NCI-H2081 treated with DMSO at 0.1 percent for 48 hours (cell line): ENCODE measurements around the gene DACT3.

Experiments
- DNase-seq: peaks from one replicate; lab custom pipeline; 2025; lab: John Stamatoyannopoulos, UW

The DACT3 gene, protein sequence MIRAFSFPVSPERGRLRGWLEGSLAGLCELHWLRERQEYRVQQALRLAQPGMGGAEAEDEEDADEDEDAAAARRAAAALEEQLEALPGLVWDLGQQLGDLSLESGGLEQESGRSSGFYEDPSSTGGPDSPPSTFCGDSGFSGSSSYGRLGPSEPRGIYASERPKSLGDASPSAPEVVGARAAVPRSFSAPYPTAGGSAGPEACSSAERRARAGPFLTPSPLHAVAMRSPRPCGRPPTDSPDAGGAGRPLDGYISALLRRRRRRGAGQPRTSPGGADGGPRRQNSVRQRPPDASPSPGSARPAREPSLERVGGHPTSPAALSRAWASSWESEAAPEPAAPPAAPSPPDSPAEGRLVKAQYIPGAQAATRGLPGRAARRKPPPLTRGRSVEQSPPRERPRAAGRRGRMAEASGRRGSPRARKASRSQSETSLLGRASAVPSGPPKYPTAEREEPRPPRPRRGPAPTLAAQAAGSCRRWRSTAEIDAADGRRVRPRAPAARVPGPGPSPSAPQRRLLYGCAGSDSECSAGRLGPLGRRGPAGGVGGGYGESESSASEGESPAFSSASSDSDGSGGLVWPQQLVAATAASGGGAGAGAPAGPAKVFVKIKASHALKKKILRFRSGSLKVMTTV

DNA sequence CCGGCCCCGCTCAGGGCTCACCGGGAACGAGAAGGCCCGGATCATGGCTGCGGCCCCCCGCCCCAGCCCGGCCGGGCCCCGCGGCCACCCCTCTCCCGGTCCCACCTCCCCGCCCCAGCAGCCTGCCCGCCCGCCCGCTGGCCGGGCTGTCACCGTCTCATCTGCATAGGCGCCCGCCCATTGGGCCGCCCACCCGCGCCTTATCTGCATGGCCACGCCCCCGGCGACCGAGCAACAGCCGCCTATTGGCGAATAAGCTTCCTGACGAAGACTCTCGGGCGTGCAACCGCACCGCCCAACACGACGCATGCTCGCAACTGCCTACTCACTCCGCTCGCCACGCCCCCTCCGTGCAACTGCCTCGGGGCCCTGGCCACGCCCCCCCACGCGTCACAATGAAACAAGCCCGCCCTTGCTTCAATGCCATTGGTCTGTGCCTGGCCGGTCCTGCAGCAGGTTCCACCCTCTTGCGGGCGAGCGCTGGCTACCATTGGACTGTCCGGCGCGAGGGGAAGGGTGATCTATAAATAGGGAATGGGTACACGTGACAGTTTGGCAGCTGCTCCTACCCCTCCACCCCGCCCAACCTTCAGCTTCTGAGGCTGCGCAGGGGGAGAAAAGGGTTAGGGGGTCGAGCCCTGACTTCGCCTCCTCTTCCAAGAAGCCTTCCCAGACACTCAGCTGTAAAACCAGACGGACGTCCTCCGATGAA, at the start of gene DACT3:
Gene DACT3, minus strand, starts transcription at position 163 of the 712 bp plus-strand sequence. Its CDS starts 118 bp downstream, at position 45.
- DNase-seq = peak; percentile 97

DNA sequence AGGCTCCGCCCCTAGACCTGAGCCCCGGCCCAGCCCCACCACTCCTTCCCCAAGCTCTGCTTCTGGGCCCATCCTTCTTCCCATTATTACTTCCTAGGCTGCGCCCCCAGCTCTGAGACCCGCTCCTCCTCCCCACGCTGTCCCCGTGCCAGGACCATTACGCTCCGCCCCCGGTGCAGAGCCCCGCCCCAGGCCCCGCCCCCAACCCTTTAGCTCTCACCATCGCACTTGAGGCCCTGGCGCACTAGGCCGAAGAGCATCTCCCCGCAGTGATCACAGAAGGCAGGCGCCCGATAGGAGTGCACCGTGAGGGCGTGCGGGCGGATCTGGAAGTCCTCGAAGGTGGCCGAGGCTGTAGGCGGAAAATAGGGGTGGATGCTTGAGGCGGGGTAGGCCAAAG, 49.7 kb upstream of the DACT3 start:
- DNase-seq = no peak

DNA sequence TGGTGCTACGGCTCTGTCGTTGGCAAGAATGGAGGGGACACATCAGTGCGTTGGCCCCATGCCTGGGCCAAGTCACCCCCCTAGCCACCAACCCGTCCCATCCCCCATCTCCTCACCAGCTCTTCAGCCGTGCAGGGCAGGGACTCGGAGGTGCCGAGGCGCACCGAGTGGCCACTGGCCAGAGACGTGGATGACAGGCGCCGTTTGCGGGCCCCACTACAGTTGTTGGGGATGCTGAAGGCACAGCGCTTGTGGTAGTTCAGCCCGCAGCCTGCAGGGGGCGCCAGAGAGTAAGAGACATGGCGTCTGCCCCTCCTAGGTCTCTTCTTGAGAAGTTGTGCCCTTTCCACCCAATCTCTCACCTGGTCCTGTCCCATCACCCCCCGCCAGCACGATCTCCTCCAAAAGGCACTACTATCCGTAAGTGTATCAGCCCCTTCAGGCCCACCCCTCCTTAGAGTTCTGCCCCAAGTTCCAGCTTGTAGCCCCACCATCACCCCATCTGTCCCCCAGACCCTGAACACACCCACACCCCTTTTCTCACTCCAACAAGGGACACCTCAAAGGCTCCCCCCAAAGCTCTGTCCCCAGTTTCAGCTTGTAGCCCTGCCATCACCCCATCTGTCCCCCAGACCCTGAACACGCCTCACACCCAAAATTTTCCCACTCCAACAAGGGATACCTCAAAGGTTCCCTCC, 43.5 kb upstream of the DACT3 start:
- no peak for DNase-seq

DNA sequence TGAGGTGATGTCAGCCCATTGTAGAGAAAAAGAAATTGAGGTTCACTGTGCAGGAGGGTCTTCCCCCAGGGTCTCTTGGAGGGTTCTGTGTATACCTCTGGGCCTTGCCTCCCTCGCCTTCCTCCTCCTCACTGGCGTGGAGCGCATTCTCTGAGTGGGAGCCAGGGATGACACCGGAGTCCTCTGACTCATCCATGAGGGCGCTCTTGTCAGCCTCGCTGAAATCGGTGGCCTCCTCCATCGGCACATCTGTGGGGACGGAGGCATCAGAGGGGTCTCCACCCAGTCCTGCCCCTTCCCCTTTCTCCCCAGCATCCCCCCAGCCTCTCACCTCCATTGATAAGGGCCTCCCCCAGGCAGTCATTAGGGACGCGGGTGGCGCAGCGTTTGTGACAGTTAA, 39.7 kb upstream of the DACT3 start:
- no peak for DNase-seq

DNA sequence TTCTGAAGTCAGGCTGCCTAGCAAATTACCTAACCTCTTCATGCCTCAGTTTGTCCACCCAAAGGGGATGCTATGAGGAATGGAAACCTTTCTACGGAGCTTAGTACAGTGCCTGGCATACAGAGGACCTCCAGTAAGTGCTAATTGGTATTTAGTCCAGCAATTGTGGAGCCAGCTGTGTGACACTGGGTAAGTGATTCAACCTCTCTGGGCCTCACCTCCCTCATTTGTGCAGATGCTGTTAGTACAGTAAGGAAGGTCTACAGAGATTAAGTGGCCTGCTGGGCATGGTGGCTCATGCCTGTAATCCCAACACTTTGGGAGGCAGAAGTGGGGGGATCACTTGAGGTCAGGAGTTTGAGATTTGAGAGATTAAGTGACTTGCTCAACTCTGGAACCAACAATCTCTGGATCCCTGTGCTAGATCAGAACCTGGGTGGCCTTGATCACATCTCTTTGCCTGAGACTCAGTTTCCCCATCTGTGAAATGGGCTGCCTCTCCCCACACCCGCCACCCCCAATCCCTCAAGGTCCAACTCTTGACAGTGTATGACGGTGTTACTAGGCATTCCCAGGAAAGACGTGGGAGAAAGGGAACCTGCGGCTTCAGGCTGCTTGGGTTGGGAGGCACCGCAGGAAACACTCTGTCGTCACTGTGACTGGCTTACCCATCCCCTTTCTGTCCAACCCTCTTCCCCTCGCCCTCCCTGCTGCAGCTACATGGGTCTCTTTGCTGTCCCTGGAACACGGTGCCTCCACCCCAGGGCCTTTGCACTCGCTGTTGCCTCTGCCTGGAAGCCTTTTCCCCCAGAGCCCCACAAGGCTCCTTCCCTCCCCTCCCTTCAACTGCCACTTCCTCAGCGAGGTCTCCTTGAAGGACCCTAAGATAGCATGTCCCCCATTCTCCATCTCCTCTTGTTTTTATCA, 37.7 kb upstream of the DACT3 start:
- no peak for DNase-seq

DNA sequence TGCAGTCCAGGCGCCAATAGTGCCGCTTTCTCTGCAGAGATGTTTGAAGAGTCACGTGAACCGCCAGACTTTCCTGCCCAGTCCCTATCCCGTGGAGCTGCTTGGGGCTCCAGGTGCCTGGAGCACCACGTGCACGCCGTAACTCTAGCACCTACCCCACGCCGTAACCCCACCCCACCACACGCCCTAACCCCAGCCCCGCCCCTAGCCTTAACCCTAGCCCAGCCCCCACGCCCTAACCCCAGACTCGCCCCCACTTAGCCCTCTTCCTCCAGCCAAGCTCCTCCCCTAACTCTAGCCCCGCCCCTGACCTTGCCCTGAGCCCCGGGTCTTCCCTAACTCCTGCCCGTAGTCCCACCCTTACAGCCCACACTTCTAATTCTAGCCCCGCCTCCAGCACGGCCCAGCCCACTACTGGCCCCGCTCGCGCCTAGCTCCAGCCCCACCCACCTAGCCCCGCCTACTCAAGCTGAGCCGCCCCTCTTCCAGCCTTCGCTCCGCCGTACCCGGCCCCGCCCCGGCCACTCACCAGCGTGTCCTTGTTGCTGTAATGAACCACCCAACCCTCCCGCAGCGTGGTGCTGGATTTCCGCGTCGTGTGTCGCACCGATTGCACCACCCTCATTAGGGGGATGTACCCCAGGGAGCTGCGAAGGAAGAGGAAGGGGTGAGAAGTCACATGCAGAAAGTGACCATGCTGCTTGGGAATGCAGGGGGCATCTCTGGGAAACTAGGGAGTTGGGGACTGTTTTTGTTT, 36.4 kb upstream of the DACT3 start:
- DNase-seq = no peak

DNA sequence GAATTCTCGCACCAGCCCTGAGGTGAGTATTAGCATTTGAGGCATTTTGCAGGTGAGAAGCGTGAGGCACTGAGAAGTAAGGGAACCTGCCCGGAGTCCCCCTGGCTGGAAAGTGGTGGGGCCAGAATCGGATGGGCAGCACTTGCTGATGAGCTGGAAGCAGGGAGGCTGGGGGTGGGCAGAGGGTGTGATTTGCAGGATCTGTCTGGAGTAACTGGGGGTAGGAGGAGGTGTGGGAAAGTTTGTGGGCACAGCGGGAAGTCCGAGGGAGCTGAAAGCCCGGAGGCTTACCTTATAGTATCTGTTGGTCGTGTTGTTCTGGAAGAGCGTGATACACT, 35.9 kb upstream of the DACT3 start:
- DNase-seq = no peak

DNA sequence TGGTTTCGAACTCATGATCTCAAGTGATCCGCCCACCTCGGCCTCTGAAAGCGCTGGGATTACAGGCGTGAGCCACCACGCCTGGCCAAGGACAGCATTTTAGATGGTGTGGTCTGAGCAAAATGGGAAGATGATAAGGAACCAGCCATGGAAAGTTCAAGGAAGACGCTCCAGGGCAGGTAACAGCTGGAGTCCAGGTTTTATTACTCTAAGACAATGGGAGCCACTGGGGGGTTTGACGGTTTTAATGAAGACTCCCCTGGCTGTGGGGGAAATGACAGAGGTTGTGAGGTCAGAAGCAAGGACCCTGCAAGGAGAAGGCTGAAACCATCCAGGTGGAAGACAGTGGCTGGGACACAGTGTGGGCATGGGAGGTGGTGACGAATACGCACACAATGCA, 35.1 kb upstream of the DACT3 start:
- DNase-seq = no peak

DNA sequence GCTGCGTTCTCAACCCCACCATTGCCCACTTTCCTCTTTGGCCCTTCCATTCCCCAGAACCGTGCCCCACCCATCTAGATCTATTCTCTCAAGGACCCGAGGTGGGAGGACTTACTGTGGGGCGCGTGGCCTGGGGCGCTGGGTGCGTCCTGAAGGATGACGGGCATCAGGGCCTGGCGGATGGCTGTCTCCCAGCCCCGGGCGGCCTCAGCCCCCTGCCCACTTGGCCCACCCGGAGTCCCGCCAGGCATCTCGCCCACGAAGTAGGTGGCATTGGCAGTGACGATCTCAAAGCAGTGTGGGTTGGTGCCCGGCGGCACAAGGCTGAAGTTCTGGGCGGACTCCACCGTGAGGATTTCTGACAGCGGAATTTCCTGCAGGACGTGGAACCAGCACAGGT, 32.8 kb upstream of the DACT3 start:
- DNase-seq = no peak

DNA sequence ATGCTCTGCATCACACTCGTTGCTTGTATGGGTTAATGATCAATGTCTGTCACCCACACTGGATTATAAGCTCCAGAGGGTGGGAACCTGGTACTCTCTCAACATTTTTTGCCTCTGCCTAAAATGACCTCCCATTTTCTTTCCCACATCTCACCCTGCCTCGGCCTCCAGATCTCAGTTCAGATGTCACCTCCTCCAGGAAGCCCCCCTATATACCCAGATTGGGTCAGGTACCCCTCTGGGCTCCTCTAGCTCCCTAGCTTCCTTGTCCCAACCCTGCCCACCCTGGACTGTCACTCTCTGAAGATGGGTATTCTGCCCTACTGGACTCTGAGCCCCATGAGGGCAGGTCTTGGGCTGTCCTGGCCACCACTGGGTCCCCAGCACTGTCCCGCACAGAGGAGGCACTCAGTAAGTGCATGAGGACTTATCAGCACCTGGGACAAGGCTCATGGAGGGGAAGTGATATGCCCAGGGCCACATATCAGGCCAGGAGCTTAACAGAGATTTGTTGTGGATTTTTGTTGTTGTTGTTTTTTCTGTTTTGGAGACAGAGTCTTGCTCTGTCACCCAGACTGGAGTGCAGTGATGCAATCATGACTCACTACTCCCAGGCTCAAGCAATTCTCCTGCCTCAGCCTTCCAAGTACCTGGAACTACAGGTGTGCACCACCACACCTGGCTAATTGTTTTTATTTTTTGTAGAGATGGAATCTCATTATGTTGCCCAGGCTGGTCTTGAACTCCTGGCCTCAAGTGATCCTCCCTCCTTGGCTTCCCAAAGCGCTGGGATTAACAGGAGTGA, 32.1 kb upstream of the DACT3 start:
- no peak for DNase-seq

DNA sequence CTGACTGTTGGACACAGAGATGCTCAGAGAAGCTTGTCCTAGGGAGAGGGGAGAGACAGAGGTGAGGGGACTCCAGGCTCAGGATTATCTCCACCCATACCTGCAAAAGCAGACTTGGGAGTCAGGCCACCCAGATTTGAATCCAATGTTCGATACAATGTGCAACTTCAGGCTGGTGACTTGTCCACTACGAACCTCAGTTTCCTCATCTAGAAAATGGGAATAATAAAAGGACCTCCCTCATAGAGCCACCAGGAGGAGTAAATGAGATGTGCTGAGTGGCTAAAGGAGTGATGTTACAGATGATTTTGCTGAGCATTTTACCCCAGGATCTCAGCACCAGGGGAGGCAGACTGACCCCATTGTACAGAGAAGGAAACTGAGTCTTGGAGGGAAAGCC, 31.0 kb upstream of the DACT3 start:
- DNase-seq = no peak

DNA sequence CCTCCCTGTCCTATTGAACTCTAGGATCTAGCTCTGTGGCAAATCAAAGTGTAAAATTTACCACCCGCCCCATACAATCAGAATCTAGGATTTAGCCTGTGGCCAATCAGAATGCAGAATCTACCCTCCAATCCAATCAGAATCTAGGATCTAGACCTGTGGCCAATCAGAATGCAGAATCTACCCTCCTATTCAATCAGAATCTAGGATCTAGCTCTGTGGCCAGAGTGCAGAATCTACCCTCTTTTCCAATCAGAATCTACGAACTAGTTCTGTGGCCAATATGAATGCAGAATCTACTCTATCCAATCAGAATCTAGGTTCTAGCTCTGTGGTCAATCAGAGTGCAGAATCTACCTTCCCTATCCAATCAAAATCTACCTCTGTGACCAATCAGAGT, 30.1 kb upstream of the DACT3 start:
- no peak for DNase-seq

DNA sequence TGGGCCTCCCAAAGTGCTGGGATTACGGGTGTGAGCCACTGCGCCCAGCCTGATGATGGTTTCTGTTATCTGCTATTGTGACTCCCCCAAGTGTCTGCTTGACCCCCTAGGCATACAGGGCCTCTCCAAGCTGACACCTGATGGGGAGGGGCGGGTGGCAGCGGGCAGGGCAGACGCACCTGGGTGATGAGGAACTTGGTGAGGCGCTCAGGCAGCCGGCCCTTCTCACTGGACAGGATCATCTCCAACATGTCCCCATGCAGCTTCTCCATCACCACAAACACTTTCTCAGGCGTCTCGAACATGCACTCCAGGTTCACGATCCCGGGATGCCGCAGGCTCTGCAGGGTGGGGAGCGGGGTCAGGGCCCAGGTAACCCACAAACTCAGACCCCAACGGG, 28.4 kb upstream of the DACT3 start:
- DNase-seq = no peak

DNA sequence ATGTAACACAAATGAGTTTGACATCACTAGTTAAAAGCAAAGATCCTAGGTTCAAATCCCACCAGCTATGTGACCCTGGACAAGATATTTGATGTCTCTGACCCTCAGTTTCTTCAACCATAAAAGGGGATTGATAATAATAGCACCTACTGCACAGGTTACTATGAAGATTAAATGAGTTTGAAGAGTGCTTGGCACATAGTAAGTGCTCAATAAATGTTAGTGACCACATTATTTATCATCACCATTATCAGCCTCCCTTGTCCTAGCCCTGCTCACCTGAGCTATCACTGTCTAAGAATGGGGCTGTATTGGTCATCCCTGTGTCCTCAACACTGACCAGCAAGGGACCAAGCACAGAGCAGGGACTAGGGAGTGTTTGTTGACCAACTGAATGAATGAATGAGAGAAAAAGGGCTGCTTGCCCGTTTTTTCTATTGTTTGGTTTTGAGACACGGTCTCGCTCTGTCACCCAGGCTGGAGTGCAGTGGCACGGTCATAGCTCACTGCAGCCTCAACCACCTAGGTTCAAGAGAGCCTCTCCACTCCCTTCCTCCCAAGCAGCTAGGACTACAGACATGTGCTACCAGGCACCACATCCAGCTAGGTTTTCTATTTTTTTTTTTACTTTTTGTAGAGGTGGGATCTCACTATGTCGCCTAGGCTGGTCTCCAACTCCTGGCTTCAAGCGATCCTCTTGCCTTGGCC, 26.6 kb upstream of the DACT3 start:
- no peak for DNase-seq

DNA sequence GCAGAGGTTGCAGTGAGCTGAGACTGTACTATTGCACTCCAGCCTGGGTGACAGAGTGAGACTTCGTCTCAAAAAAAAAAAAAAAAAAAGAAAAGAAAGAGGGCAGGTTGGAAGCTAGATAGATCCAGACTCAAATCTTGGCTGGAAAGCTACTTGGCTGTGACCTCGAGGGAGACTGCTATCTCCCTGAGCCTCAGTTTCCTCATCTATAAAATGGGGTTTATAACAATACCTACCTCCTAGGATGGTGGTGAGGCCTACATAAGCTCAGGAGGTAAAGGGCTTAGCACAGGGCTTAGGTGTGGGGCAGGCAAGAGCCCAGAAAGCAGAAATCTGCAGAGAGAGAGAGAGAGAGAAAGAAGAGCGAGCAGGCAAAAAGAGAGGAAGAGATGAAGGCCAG, 24.2 kb upstream of the DACT3 start:
- DNase-seq = no peak

DNA sequence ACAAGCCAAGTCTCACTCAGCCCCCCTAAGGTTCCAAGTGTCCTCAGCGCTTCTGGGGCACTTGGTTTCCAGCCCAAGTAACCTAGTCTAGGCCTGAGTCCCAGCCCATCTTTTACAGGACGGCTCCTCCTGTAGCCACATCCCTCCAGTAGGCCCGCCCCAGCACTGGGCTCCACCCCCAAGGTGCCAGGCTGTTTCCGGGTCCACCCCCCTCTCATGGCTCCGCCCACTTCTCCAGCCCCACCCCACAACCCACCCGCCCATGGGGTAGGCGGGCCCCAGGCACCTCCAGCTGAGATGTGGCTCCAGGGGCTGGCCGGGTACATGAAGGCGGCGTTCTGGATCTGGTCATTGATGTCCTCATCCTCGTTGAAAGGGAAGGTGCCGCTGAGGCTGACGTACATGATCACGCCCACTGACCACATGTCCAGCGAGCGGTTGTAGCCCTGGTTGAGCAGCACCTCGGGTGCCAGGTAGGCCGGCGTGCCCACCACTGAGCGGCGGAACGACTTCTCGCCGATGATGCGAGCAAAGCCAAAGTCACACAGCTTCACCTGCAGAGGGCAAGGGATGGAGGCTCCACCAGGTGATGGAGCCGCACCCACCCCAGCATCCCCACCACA, 17.2 kb upstream of the DACT3 start:
- DNase-seq = no peak

DNA sequence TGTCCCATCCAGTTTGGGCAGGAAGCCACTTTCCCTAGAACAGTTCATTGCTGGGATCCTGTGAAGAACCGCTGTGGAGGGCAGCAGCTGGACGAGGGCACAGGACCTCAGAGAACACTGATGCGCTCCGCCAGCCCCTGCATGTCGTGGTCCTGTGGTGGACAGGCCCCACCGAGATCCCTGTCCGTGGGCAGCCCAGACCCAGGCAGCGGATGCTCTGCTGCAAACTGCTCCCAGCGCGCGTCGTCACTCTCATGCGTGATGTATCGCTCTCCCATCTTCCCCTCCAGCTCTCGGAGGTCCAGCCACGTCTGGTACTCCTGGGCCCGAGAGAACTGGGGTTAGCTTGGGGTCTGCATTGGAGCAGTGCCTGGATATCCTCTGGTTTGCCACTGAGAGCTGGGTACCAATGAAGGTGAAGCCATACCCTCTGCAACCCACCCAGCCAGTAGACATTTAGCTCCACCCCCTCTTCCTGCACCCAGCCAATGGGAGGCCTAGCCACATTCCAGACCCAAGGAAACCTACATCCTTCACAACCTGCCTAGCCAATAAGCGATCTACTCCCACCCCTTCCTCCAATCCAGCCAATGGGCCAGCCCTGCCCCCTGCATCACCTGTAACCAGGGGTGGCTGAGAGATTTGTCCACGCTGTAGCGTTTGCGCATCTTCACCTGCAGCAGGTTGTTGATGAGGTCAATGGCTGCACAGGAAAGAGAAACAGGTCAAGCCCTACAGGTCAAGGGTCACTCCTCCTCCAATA, 13.6 kb upstream of the DACT3 start:
- no peak for DNase-seq

DNA sequence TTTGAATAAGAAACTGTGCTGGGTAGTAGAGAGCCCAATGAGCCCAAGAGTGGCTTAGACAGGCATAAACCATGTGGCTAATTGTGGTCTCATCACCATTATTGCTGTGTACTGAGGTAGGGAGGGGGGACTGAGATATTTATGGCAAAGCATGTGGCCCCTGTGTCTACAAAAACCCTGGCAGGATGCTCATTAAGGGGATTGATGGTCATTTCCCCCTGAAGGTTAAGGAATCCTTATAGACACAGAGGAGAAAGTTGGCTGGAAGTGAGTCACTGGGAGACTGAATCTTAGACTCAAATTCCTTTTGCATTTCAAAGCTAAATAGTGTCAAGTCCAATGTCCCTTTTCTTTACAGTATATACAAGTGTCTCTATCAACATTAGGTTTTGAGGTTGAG, 9.8 kb upstream of the DACT3 start:
- no peak for DNase-seq
